NCI-H2107 treated with DMSO at 0.1 percent for 48 hours (cell line): ENCODE results near the gene OSBPL10.

Experiments used
- DNase-seq: peaks from one replicate; lab custom pipeline; 2025; ENCODE audit not compliant: unreplicated experiment; lab: John Stamatoyannopoulos, UW

OSBPL10 gene

DNA sequence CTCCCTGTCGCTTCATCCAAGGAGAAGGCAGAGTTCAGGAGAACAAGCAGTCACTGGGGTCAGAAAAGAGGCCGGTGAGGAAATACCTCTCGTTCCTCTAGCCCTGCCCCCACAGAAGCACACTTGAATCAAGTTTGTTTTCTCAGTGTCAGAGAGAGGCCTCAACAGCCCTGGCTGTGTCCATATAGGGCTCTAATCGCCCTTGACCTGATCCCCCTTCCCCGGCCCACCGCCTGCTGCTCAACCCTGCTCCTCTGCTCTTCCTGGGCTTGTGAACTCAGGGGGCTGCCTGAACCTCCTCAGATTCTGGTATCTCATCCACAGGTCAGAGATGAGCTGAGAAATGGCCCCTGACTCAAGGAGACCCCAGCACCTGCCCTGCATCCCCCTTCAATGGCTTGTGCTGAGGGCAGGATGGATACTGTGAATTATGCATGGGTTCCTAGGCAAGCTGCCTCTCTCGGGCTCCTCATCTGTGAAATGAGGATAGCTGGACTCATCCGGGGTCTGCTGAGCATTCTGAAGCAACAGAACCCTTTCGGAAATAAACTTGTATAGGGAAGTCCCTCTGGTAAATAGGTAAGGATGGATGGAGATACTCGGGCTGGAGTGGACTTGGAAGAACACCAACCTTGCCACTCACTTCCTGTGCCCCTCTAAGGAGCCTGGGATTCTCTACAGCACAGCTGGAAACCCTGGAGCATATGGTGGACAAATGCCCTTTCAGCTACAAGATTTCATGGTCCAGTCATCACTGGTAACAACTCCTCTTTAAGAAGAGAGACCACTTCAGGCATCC is 300.8 kb downstream of the OSBPL10 start:
- no peak for DNase-seq

- no peak for DNase-seq
These were observed 304.5 kb downstream of the OSBPL10 start for GRCh38 chr3:31676556-31676955.

- no peak for DNase-seq
These were observed 307.1 kb downstream of the OSBPL10 start for GRCh38 chr3:31673950-31674349.

- no peak for DNase-seq
These were observed 309.1 kb downstream of the OSBPL10 start for GRCh38 chr3:31671976-31672375.

DNA sequence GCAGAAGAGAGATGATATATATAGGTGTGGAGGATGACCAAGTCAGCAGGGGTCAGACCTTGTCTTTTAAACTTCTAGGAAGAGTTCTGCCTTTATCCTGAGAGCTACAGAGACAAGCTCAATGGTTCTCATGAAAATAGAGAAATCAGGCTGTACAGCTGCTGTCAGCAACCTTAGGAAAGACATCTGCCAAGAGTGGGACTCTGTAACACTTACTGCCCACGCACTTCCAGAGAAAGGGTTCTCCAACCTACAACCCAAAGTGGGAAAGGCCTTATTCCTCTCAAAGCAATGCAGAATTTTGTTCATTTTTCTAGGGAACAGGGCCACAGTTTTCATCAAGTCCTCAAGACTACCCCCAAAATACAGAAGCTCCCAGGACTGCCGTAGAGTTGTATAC is 309.6 kb downstream of the OSBPL10 start:
- no peak for DNase-seq

DNA sequence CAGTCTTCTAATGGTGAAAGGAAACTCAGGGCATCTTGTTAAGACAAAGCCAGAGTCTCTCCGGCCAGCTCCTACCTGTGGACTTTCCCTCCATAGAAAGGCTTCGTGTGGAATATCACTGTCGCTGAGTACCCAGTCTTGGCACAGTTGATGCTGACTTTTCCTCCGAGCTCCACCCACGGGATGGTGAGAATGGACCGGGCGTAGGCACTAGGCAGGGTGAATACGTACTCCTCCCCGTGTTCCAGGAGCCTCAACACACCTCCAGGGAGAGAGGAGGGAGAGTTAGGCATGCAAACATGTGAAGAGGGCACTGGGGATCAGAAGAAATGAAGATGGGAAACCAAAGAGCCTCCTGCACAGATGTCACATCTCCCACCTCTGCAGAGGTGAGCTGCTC is 310.3 kb downstream of the OSBPL10 start:
- no peak for DNase-seq

- no peak for DNase-seq
These were observed 310.9 kb downstream of the OSBPL10 start for GRCh38 chr3:31670136-31670535.

GRCh38 chr3:31668242-31668641 is 312.8 kb downstream of the OSBPL10 start:
- no peak for DNase-seq

DNA sequence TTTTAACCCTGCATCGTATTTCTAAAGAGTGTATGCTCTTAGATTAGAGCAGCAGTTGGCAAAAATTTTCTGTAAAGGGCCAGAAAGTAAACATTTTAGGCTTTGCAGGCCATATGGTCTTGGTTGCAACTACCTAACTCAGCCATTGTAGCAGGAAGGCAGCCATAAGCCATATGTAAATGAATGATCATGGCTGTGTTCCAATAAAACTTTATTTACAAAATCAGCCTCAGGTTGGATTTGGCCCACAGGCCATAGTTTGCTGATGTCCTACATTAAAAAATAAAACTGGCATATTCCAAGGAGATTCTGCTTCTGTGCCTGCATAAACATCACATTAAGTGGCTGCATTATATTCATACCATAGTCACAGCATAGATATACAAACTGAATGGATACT is 313.5 kb downstream of the OSBPL10 start:
- DNase-seq = no peak

DNA sequence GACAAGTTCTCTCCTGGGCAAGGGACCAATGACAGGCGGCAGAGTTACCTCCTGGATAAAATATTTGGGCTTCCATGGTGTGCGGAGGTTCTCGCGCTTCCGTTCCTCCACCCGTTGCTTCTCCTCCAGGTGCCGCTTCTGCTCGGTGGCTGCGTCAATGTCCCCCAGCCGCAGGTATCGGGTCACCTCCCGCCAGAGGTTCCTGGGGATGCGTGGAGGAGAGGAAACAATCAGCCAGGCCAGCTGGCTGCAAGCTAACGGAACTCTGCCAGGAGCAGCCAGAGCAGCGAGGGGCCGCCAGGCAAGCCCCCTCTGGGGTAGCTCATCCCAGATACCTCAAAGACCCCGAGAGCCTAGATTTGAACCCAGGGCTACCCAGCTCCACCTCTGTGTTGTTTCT is 317.0 kb downstream of the OSBPL10 start:
- no peak for DNase-seq

- no peak for DNase-seq
These were observed 318.9 kb downstream of the OSBPL10 start for GRCh38 chr3:31661993-31662670.

- DNase-seq = no peak
These were observed 319.8 kb downstream of the OSBPL10 start for GRCh38 chr3:31661286-31661685.

DNA sequence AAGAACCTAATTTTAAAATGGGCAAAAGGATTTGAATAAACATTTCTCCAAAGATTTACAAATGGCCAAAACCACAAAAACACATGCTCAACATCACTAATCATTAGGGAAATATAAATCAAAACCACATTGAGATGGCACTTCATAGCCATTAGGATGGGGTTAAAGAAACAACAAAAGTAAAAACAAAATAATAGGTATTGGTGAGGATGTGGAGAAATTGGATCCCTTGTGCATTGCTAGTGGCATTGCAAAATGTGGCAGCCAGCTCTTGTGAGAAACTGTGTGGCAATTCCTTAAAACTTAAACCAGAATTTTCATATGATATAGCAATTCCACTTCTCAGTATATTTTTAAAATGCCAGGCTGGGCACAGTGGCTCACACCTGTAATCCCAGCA is 321.8 kb downstream of the OSBPL10 start:
- DNase-seq = no peak

DNA sequence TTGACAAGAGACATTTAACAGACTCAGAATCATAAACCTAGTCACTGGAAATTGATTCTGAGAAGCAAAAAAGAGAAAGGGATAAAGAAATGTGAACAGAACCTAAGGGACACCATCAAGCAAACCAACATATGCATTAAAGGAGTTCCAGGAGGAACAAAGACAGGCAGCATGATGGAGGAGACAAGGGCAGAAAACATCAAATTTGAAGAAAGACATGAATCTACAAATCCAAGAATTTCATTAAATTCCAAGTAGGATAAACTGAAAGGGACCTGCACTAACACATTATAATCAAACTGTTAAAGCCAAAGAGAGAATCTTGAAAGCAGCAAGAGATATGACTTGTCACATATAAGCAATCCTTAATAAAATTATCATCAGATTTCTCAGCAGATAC is 326.1 kb downstream of the OSBPL10 start:
- DNase-seq = no peak

DNA sequence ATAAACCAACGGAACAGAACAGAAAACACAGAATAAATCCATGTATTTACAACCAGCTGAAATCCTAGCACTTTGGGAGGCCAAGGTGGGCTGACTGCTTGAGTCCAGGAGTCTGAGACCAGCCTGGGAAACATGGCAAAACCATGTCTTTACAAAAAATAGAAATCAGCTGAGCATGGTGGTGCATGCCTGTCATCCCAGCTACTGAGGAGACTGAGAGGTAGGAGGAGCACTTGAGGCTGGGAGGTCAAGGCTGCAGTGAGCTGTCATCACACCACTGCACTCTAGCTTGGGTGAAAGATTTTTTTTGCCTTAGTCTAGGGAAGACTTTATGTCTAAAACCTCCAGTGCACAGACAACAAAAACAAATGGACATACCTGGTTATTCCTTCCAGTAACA is 327.6 kb downstream of the OSBPL10 start:
- DNase-seq = no peak

DNA sequence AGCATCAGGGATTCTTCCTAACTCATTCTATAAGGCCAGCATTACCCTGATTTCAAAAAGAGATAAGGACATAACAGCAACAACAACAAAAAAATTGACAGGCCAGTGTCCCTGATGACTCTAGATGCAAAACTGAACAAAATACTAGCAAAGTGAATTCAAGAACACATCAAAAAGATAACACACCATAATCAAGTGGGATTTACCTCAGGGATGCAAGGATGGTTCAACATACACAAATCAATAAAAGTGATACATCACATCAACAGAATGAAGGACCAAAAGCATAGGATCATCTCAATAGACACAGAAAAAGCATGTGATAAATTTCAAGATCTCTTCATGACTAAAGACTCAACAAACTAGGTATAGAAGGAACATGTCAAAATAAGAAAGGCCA is 328.8 kb downstream of the OSBPL10 start:
- DNase-seq = no peak

GRCh38 chr3:31648286-31648968 is 332.6 kb downstream of the OSBPL10 start:
- no peak for DNase-seq

GRCh38 chr3:31645256-31645655 is 335.8 kb downstream of the OSBPL10 start:
- DNase-seq = no peak

GRCh38 chr3:31639828-31640227 is 341.2 kb downstream of the OSBPL10 start:
- DNase-seq = no peak

DNA sequence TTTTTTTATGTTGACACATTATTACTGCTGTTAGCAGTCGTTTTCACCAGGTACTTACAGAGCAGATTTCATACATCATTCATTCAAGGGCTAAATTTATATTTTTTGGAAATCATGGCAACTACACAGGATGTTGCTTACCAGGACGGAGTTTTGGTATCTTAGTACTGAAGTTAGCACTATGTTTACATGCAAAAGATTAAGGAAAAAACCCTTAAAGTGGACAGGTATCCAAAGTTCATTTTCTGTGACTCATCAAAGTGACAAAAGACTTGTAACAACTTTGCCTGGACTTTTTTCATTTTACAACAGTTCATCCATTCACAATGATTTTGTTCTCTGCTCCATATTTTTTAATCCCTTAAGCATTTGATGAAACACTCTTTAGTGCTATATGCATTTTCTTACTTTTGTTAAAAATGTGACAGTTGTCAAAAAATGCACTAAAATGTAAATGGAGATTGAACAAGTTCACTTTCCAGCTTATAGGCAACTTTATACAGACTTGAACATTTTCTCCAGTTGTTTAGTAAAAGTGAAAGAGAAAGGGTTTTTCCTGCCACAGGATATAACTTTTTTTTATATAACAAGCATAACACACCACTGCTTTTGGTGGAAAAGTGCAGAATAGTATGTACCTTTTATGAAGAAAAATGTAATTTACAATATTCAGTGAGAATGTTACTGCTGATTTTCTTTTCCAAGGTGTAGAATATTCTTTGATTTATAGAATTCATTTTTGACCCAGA is 344.2 kb downstream of the OSBPL10 start:
- DNase-seq = no peak

DNA sequence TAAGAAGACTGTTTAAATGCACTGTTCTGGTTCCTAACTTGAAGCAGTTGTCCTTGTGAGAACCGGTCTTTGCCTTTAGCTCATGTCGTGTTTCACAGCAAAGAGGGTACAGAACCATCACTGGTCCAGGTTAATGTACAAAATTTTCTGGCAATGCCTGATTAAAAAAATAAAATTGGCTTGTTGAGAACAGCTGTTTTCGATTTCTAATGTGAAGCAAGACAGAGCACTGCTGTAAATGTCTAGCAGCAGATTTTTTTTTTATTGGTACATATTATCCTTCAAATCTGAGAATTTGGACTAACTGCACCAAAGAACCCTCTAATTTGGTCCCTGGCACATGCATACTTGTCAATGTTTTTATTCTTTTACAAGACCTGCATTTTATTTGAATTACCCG is 345.0 kb downstream of the OSBPL10 start:
- DNase-seq = no peak
